ENCODE data around the gene GPATCH1. TPM values are rescaled to one million over a fixed set of nuclear protein-coding genes. Genes with fewer than 3 reads are reported as not detected.
"Not testable (repeated sequence)": the region's sequence is repeated elsewhere in the genome, so short reads cannot be mapped to it uniquely, and the experiment has no call there.

The GPATCH1 gene
- total and polyA plus RNA-seq, 4 donors: 2.5 to 5.2 (median 3.6) TPM

GRCh38 chr19:33124207-33125098, 43.5 kb downstream of the GPATCH1 start (continued):
- TF ChIP-seq ZBTB33 (IDR thresholded peaks at IDR 0.05) (no peak), SP1 (IDR thresholded peaks at IDR 0.05) (no peak), JUND (IDR thresholded peaks at IDR 0.05) (no peak)

- Histone ChIP-seq H3K9me3 (ENCODE audit: control insufficient read depth in 4 of 4, low read length in 3 of 4) (no peaks in the 10 kb centered on the region), H3K27ac (ENCODE audit: low read depth in 1 of 2, low read length in 2 of 2) (no peak overlapping the region), H3K4me1 (ENCODE audit: control insufficient read depth in 4 of 4, insufficient read depth in 4 of 4, low read length in 3 of 4) (no peaks in the 10 kb centered on the region), H3K4me3 (ENCODE audit: low read depth in 1 of 3, low read length in 3 of 3) (no peak overlapping the region), H3K9ac (ENCODE audit: low read depth in 1 of 2, low read length in 2 of 2) (no peak overlapping the region), H3K36me3 (ENCODE audit: control insufficient read depth in 4 of 4, insufficient read depth in 3 of 4, low read depth in 1 of 4, low read length in 3 of 4) (peaks cover 6 to 26% (median 14%) of the 10 kb centered on the region in 4 donors), H3K27me3 (ENCODE audit: control insufficient read depth in 4 of 4, insufficient read depth in 4 of 4, low read length in 3 of 4) (no peaks in the 10 kb centered on the region)
- TF ChIP-seq FOXA1 (IDR thresholded peaks at IDR 0.05): no peak
- no peak for TF ChIP-seq TAF1 (conservative IDR thresholded peaks at IDR 0.05)
- peak; percentile 80 for TF ChIP-seq CTCF (IDR thresholded peaks at IDR 0.05; ENCODE audit: low read depth, low read length, missing input control)
- TF ChIP-seq, protein P1, sequence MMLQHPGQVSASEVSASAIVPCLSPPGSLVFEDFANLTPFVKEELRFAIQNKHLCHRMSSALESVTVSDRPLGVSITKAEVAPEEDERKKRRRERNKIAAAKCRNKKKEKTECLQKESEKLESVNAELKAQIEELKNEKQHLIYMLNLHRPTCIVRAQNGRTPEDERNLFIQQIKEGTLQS (IDR thresholded peaks at IDR 0.05): no peak
- no peak for TF ChIP-seq GABPA (IDR thresholded peaks at IDR 0.05 in 1 of 2, conservative IDR thresholded peaks at IDR 0.05 in 1 of 2)
- no peak for TF ChIP-seq HNF4A (conservative IDR thresholded peaks at IDR 0.05)
- TF ChIP-seq MAX (IDR thresholded peaks at IDR 0.05): no peak
- TF ChIP-seq RXRA (IDR thresholded peaks at IDR 0.05): no peak
- TF ChIP-seq NR2F2 (IDR thresholded peaks at IDR 0.05): no peak
- TF ChIP-seq HNF4G (IDR thresholded peaks at IDR 0.05): no peak
- TF ChIP-seq RAD21 (IDR thresholded peaks at IDR 0.05): peak; percentile 81 to 88
- no peak for TF ChIP-seq ZBTB33 (IDR thresholded peaks at IDR 0.05)
- 37% methylated on average over 12 of the region's 12 CpGs for WGBS
- DNase-seq (ENCODE audit: low spot score): peak; percentile 51
These were observed 45.0 kb downstream of the GPATCH1 start for GRCh38 chr19:33125929-33126388.

GRCh38 chr19:33126712-33127111, 45.7 kb downstream of the GPATCH1 start:
- H3K9ac ChIP-seq (ENCODE audit: low read depth in 1 of 2, low read length in 2 of 2); H3K27me3 ChIP-seq (ENCODE audit: control insufficient read depth in 4 of 4, insufficient read depth in 4 of 4, low read length in 3 of 4); H3K4me1 ChIP-seq (ENCODE audit: control insufficient read depth in 4 of 4, insufficient read depth in 4 of 4, low read length in 3 of 4); H3K27ac ChIP-seq (ENCODE audit: low read depth in 1 of 2, low read length in 2 of 2); H3K4me3 ChIP-seq (ENCODE audit: low read depth in 1 of 3, low read length in 3 of 3); H3K9me3 ChIP-seq (ENCODE audit: control insufficient read depth in 4 of 4, low read length in 3 of 4); DNase-seq (ENCODE audit: low spot score): not testable (repeated sequence)
- WGBS: 97% methylated on average over 8 of the region's 8 CpGs
- H3K36me3 ChIP-seq (ENCODE audit: control insufficient read depth in 4 of 4, insufficient read depth in 3 of 4, low read depth in 1 of 4, low read length in 3 of 4): peaks cover 6 to 26% (median 14%) of the 10 kb centered on the region in 4 donors
